T-helper 1 cell (primary cell): ENCODE results near the gene KIAA0753.
A peak's percentile ranks its signal among the peaks of the same experiment; 100 is the strongest.

Experiments used
- DNase-seq, 5 donors: peaks; one replicate each; pipeline ENCODE4 v3.0.0-alpha.2; 2012 to 2020

KIAA0753 gene

GRCh38 chr17:6641247-6641863 is 844 bp upstream of the KIAA0753 start:
- peak in 1 of 5 donors; percentile 33 for DNase-seq

GRCh38 chr17:6639586-6640535 is 650 bp downstream of the KIAA0753 start:
- DNase-seq = no peak

DNA sequence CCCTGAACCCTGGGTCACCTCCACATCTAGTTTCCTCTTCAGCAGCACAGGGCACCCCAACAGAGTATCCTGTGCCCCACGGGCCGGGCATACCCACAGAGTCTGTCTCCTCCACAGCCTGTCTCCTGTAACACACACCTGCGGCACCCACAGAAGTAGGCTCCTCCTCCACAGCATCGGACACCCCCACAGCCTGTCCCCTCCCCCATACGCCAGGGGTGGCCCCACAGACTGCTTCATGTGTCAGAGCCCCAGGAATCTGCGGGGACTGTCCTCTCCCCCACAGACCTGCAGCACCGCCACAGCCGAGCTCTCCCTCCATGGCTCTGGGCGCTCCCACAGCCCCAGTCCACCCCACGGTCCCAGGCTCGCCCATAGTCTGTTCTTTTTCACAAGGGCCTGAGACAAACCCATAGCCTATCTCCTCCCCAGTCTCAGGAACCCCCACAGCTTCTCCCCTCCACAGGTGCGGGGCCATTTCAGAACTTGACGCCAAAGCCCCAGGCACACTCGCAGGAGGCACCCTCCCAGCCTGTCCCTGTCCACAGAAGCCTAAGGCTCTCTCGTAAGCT is 1.4 kb downstream of the KIAA0753 start:
- no peak for DNase-seq

DNA sequence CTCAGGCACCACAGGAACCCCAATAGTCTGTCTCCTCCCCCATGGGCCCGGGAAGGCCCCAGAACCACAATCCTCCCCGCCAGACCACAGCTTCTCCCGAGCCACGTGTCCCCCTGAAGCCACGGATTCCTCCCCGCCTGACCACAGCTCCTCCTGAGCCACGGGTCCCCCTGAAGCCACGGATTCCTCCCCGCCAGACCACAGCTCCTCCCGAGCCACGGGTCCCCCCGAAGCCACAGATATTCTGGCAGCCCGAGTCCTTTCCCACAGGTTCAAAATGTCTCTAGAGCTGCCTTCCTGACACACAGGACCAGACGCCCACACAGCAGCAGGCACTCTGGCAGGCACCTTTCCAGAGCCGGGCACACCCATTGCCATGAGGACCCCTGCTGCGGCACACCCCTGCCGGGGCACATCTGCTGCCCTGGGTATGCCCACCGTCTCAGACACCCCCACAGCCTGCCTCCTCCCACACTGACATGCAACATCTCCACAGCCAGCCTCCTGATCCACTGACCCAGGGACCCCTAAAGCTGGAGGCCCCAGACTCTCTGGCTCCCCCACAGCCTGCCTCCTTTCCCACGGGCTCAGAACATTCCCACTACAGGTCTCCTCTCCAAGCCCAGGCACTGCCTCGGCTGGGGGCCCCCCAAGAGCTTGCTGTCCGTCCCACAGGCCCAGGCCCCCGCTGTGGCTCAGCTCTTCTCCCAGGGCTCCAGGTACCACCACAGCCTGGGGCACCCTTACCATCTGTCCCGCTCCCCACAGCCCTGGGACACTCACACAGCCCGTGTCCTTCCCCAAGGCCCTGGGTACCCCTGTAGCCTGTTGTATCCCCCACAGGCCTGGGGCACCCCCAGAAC is 2.2 kb downstream of the KIAA0753 start:
- DNase-seq = no peak

DNA sequence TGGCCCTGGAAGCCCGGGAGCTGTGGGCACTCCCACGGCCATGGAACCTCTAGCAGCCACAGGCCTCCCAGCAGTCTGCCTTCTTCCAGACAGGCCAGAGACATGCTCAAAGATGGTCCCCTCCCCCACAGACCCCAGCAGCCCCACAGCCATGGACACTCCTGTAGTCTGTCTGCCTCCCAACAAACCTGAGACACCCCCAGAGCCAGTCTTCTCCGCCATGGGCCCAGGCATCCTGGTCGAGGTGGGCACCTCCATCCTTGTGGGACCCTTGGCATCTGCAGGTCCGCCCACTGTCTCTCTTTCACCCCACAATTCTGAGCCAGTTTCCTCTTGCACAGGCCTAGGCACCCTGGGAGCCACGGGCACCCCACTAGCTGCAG is 3.1 kb downstream of the KIAA0753 start:
- DNase-seq = no peak

GRCh38 chr17:6636616-6637457 is 3.7 kb downstream of the KIAA0753 start:
- no peak for DNase-seq

DNA sequence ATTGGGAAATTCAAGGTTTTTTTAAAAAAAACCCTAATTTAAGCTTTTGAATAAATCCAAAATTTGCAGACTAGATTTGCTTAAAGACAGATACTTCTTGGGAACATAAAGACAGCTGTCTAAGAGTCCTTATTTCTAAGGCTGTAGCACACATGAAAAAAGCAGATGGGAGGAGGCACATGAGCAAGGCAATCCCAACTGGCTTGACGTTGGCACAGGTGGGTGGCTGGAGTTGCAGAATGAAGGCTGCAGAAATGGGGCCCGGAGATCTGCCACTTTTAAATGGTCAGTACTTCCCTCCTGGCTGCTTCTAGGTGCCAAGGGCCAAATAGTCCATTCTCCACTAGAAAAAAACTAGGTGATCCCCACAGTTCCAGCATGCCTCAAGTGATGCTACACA is 4.4 kb downstream of the KIAA0753 start:
- DNase-seq = no peak

DNA sequence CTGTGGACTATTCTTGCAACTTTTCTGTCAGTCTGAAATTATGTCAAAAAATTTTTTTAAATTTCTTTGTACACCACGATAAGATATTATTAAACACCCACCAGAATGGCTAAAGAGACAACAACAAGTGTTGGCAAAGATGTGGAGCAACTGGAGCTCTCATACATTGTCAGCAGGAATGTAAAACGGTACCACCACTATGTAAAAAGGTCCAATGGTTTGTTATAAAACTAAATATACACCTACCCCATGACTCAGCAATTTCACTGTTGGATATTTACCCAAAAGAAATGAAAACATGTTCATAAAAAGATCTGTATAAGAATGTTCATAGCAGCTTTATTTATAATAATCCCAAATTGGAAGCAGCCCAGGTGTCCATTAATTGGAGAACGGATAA is 7.2 kb downstream of the KIAA0753 start:
- DNase-seq = no peak

- DNase-seq = no peak
Observed at GRCh38 chr17:6632530-6632929, 8.0 kb downstream of the KIAA0753 start.

GRCh38 chr17:6630390-6630789 is 10.1 kb downstream of the KIAA0753 start:
- DNase-seq = no peak

DNA sequence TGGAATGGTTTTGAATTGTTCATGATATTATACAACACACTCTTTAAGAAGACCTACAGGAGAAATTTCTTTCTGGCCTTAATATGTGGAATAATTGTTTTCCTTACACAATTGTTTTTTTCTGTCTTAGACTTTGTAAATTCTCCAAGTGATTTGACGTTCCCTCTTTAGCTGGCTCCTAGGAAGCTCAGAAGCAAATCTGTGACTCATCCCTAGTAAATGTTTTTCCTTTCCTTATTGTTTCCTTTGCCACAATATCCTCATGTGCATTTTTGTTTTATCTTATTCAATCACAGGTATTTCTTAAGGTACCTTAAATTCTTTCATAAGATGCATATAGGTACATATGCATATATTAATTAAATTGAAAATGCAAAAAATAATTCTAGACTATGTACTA is 13.5 kb downstream of the KIAA0753 start:
- no peak for DNase-seq

DNA sequence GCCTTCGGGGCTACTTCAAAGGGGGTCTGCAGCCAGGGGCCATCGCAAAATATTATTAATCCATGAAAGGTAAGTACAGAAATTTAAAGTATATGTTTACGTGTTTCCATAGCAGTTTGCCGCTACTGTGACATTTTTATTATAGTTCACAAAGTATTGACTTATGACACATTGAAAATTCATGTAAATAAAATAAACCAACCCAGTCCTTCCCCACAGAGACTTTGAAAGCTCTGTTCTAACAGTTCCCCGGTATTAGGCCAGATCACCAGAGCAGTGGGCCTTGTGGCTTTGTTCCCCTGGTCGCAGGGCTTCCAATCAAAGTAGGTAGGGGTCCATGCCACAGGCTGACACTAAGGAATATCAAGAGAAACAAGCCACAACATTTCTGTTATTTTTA is 13.9 kb downstream of the KIAA0753 start:
- no peak for DNase-seq

DNA sequence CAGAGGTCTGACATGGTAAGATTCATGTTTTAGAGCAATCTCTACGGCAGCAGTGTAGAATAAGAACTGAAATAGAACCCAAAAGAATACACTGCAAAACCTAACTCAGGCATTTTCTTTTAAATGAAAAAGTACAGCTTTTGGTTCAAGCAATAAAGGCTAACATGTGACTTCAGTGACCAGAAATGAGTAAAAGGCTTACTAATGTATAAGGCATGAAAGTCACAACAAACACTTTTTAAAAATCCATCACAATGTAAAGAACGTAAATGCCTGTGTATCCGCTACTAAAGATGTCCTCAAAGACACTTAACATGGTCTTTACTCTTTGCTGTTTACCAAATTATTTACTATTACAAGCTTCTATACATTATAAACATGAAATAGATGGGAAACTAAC is 16.6 kb downstream of the KIAA0753 start:
- DNase-seq = no peak

GRCh38 chr17:6611231-6611630 is 29.3 kb downstream of the KIAA0753 start:
- DNase-seq = no peak

GRCh38 chr17:6610011-6610410 is 30.5 kb downstream of the KIAA0753 start:
- no peak for DNase-seq

DNA sequence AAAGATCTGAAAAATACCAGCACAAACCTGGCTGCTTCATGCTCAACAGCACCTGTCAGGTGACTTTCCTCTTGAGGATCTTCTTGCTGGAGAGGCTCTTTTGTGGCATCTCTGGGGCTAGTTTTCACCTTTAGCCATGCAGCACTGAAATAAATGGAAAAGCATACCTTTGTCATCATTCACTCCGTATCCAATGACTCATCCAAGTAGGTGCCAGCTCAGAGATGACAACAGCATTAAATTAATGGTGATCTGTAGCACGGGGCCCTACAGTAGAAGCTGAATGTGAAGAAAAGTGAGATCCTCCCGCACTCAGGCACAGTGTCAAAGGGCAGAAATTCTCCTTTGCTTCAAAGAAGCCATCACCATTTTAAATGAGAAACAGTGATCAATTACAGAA is 32.2 kb downstream of the KIAA0753 start:
- DNase-seq = no peak

DNA sequence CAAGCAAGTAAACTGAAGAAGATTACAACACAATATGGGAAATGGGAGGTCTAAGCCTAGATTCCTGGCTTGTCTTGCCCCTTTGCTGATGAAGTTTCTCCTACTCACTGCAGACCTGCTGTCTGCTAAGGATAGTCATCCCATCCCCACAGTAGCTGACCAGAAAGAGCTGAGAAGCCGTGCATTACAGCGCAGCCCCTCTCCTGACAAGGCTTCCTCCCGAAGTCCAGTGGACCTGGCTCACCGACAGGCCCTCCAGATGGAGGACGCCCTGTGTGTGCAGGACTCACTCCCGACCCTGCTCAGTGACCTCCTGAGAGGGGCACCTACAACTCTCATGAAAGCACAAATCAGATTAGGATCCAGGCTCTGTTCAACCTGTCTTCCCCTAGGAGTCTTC is 35.4 kb downstream of the KIAA0753 start:
- no peak for DNase-seq

GRCh38 chr17:6603744-6604325 is 36.7 kb downstream of the KIAA0753 start:
- DNase-seq = no peak

DNA sequence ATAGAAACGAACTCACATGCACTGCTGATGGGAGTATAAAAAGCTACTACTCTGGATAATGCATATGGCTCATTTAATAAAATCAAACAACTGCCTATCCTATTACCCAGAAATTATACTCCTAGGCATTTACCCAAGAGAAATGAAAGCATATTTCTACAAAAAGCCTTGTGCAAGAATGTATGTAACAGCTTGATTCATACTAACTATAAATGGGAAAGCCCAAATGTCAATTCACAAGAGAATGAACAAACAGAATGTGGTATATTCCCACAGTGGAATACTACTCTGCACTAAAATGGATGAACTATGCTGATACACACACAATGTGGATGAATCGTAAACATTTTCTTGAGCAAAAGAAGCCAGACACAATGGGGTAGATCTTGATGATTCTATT is 38.4 kb downstream of the KIAA0753 start:
- DNase-seq = no peak

- no peak for DNase-seq
Observed at GRCh38 chr17:6599364-6599763, 41.1 kb downstream of the KIAA0753 start.

GRCh38 chr17:6597727-6598126 is 42.8 kb downstream of the KIAA0753 start:
- no peak for DNase-seq

- no peak for DNase-seq
Observed at GRCh38 chr17:6596941-6597340, 43.6 kb downstream of the KIAA0753 start.
